Bronchus fibroblast of lung (primary cell): Measurements from ENCODE around the gene LEMD2. TPM values are rescaled to one million over a fixed set of nuclear protein-coding genes. Genes with fewer than 3 reads are reported as not detected.

Source experiments
- total RNA-seq: library from RNA; depleted of rRNA; stranded (reverse); fragments of >200 nt; gene quantifications from 2 replicates; pipeline ENCODE4 v1.2.3, GENCODE V29; 2015

LEMD2 gene
- 40.4 and 40.5 TPM in 2 replicates for total RNA-seq

DNA sequence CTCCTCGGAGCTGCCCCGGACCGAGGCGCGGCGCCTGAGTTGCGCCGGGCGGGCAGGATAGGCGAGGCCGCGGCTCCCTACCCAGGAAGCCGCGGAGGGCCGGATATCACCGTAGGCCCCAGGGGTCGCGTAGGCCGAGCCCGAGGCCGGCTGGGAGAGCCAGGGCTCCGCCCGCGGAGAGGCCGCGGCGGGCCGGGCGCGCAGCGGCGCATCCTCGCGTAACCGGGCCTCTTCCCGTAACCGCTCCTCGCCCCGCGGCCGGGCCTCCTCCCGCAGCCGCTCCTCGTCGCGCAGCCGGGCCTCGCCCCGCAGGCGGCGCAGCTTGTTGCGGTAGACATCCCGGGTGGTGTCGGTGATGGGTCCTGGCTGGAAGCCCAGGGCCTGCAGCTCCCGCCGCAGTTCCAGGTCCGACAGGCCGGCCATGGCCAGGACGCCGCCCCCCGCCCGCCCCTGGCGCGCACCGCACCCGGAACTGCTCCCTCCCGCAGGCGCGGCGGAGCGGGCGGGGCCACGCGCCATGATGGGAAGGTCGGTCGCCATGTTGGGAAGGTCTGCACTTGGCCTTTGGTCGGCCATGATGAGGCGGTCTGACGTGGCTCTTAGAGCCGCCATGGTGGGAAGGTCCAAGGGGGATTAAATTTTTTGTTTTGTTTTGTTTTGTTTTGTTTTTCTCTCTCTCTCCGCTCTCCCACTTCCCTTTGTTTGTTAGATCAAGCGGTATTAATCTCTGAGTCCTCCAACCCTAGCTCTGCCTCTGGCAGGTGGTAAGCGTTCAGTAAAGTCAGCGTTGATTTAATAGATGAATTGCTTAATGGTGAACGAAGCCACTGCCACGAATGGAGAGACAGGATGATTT is at the start of gene LEMD2:
Gene LEMD2 (minus strand): TSS at position 437 of the 856 bp plus-strand sequence. CDS start 14 bp downstream, at position 423.

GRCh38 chr6:33803571-33804053 is 14.7 kb upstream of the LEMD2 start, which contains the start of gene MLN:
Gene MLN, minus strand, starts transcription at chr6:33804003. Its CDS starts 2,840 bp downstream, at chr6:33801163.

GRCh38 chr6:33746651-33747100 is 42.3 kb downstream of the LEMD2 start, which contains the start of gene IP6K3:
Gene IP6K3, minus strand, starts transcription at chr6:33746905. Its CDS starts 11,429 bp downstream, at chr6:33735476.

Other genes with a start within 250 kb of the LEMD2 start
- gene BAK1, start 208.9 kb downstream of the LEMD2 start, total RNA-seq = 8.3 and 8.9 TPM in 2 replicates
- 24.5 and 25.2 TPM in 2 replicates for gene ITPR3, start 167.8 kb downstream of the LEMD2 start, total RNA-seq
- gene UQCC2, start 77.4 kb downstream of the LEMD2 start, total RNA-seq = 94.5 and 105 TPM in 2 replicates
- gene IP6K3, start 42.2 kb downstream of the LEMD2 start, total RNA-seq = 6.2 and 7.9 TPM in 2 replicates
- gene MLN, start 14.9 kb upstream of the LEMD2 start, total RNA-seq = not detected in 2 replicates